Measurements from ENCODE around the gene RIBC2.

GRCh38 chr22:45478108-45478771, 64.7 kb downstream of the RIBC2 start:
- no peak for TF ChIP-seq CTCF (optimal IDR thresholded peaks at IDR 0.05 in 1 of 3, IDR thresholded peaks at IDR 0.05 in 1 of 3, conservative IDR thresholded peaks at IDR 0.05 in 1 of 3; ENCODE audit: extremely low read depth in 1 of 3, insufficient read depth in 2 of 3, low read length in 3 of 3)
- TF ChIP-seq EZH2 (IDR thresholded peaks at IDR 0.05; ENCODE audit: low read length), result no peak

All from keratinocyte (primary cell).